HEK293 (cell line): ENCODE data around the gene RNF123.

ENCODE experiments used
- BCL11B ChIP-seq: fragments of 450-650 bp; formaldehyde crosslinking; IDR thresholded peaks from 2 replicates; pipeline ENCODE4 v1.5.1; 2016; ENCODE audit warnings: low read depth, missing biosample characterization, missing genetic modification characterization
- BCL6B ChIP-seq: fragments of 450-650 bp; formaldehyde crosslinking; IDR thresholded peaks from 2 replicates; pipeline ENCODE4 v1.5.1; 2017; ENCODE audit warnings: missing biosample characterization, missing genetic modification characterization
- GLIS1 ChIP-seq: fragments of 450-650 bp; formaldehyde crosslinking; IDR thresholded peaks from 2 replicates; pipeline ENCODE4 v1.5.1; 2016; ENCODE audit warnings: missing biosample characterization, missing genetic modification characterization
- GLIS2 ChIP-seq: fragments of 450-650 bp; formaldehyde crosslinking; IDR thresholded peaks from 2 replicates; pipeline ENCODE4 v1.5.1; 2016; ENCODE audit warnings: missing biosample characterization, missing genetic modification characterization
- KLF17 ChIP-seq: fragments of 450-650 bp; formaldehyde crosslinking; IDR thresholded peaks from 2 replicates; pipeline ENCODE4 v1.5.1; 2016; ENCODE audit warnings: missing biosample characterization, missing genetic modification characterization
- KLF7 ChIP-seq: fragments of 450-650 bp; formaldehyde crosslinking; IDR thresholded peaks from 2 replicates; pipeline ENCODE4 v1.5.1; 2016; ENCODE audit warnings: missing biosample characterization, missing genetic modification characterization, borderline replicate concordance
- PBX3 ChIP-seq: sonication (generic); formaldehyde crosslinking; IDR thresholded peaks from 2 replicates; pipeline ENCODE4 v1.8.1; 2022; ENCODE audit warnings: mild to moderate bottlenecking, moderate library complexity, missing genetic modification reagents
- PRDM10 ChIP-seq: fragments of 450-650 bp; formaldehyde crosslinking; IDR thresholded peaks from 2 replicates; pipeline ENCODE4 v1.5.1; 2016; ENCODE audit warnings: missing biosample characterization, missing genetic modification characterization
- SCRT2 ChIP-seq: fragments of 450-650 bp; formaldehyde crosslinking; IDR thresholded peaks from 2 replicates; pipeline ENCODE4 v1.5.1; 2016; ENCODE audit warnings: missing biosample characterization, missing genetic modification characterization
- SP7 ChIP-seq: fragments of 450-650 bp; formaldehyde crosslinking; IDR thresholded peaks from 2 replicates; pipeline ENCODE4 v1.5.1; 2016; ENCODE audit warnings: missing biosample characterization, missing genetic modification characterization
- TRIM28 ChIP-seq: IDR thresholded peaks from 2 replicates; pipeline ENCODE4 v1.6.1; 2011; ENCODE audit warnings: low read length, control low read depth, borderline replicate concordance
- WT1 ChIP-seq: fragments of 450-650 bp; formaldehyde crosslinking; IDR thresholded peaks from 2 replicates; pipeline ENCODE4 v1.5.1; 2016; ENCODE audit warnings: missing biosample characterization, missing genetic modification characterization
- ZBTB48 ChIP-seq: fragments of 450-650 bp; formaldehyde crosslinking; IDR thresholded peaks from 2 replicates; pipeline ENCODE4 v1.5.1; 2016; ENCODE audit warnings: missing biosample characterization, missing genetic modification characterization
- ZNF2 ChIP-seq: fragments of 450-650 bp; formaldehyde crosslinking; IDR thresholded peaks from 2 replicates; pipeline ENCODE4 v1.5.1; 2016; ENCODE audit warnings: missing biosample characterization, missing genetic modification characterization
- ZNF211 ChIP-seq: fragments of 450-650 bp; formaldehyde crosslinking; IDR thresholded peaks from 2 replicates; pipeline ENCODE4 v1.5.1; 2016; ENCODE audit warnings: low read depth, missing biosample characterization, missing genetic modification characterization
- ZNF335 ChIP-seq: fragments of 450-650 bp; formaldehyde crosslinking; conservative IDR thresholded peaks from 2 replicates; pipeline ENCODE4 v1.5.1; 2016; ENCODE audit warnings: missing biosample characterization, missing genetic modification characterization
- ZNF354C ChIP-seq: fragments of 450-650 bp; formaldehyde crosslinking; IDR thresholded peaks from 2 replicates; pipeline ENCODE4 v1.5.1; 2016; ENCODE audit warnings: missing biosample characterization, missing genetic modification characterization, low read depth, borderline replicate concordance
- ZNF391 ChIP-seq: fragments of 450-650 bp; formaldehyde crosslinking; IDR thresholded peaks from 2 replicates; pipeline ENCODE4 v1.5.1; 2016; ENCODE audit warnings: low read depth, missing biosample characterization, missing genetic modification characterization, borderline replicate concordance
- ZNF416 ChIP-seq: fragments of 450-650 bp; formaldehyde crosslinking; IDR thresholded peaks from 2 replicates; pipeline ENCODE4 v1.5.1; 2016; ENCODE audit warnings: missing biosample characterization, missing genetic modification characterization
- ZNF426 ChIP-seq: fragments of 450-650 bp; formaldehyde crosslinking; IDR thresholded peaks from 2 replicates; pipeline ENCODE4 v1.5.1; 2017; ENCODE audit warnings: missing biosample characterization, missing genetic modification characterization, mild to moderate bottlenecking, inconsistent platforms, moderate library complexity
- ZNF449 ChIP-seq: fragments of 450-650 bp; formaldehyde crosslinking; IDR thresholded peaks from 2 replicates; pipeline ENCODE4 v1.5.1; 2017; ENCODE audit warnings: missing biosample characterization, mild to moderate bottlenecking, missing genetic modification characterization, moderate library complexity
- ZNF585B ChIP-seq: fragments of 450-650 bp; formaldehyde crosslinking; IDR thresholded peaks from 2 replicates; pipeline ENCODE4 v1.5.1; 2016; ENCODE audit warnings: missing biosample characterization, missing genetic modification characterization
- ZSCAN16 ChIP-seq: fragments of 450-650 bp; formaldehyde crosslinking; IDR thresholded peaks from 2 replicates; pipeline ENCODE4 v1.5.1; 2016; ENCODE audit warnings: missing biosample characterization, missing genetic modification characterization
- ZXDB ChIP-seq: fragments of 450-650 bp; formaldehyde crosslinking; IDR thresholded peaks from 2 replicates; pipeline ENCODE4 v1.5.1; 2016; ENCODE audit warnings: missing biosample characterization, missing genetic modification characterization

Gene RNF123

GRCh38 chr3:49689046-49689907, at the start of gene RNF123, which contains the start of gene MST1 (continued):
- TF ChIP-seq ZNF449 (tag by site-specific recombination) (peak; percentile 88), ZNF211 (no peak), KLF17 (tag by site-specific recombination) (0 out of 2 replicates have a peak, but pooled peaks have one; percentile 55), BCL6B (tag by site-specific recombination) (no peak), KLF7 (no peak), ZNF391 (tag by site-specific recombination) (0 out of 2 replicates have a peak, but pooled peaks have one; percentile 32), PRDM10 (no peak), GLIS2 (peak; percentile 72), BCL11B (tag by site-specific recombination) (no peak), ZNF416 (tag by site-specific recombination) (no peak), ZBTB48 (tag by site-specific recombination) (0 out of 2 replicates have a peak, but pooled peaks have one; percentile 43), ZNF426 (tag by site-specific recombination) (no peak), PBX3 (CRISPR knock-in tag) (no peak), WT1 (no peak), ZNF585B (tag by site-specific recombination) (no peak), SCRT2 (tag by site-specific recombination) (peak; percentile 91), ZNF354C (tag by site-specific recombination) (no peak), SP7 (tag by site-specific recombination) (peak; percentile 51; the same call in 1 of the 2 replicates), ZSCAN16 (tag by site-specific recombination) (no peak), ZNF2 (tag by site-specific recombination) (no peak), GLIS1 (tag by site-specific recombination) (0 out of 2 replicates have a peak, but pooled peaks have one; percentile 11), TRIM28 (no peak), ZXDB (tag by site-specific recombination) (peak; percentile 60; the same call in 1 of the 2 replicates), ZNF335 (tag by site-specific recombination) (peak; percentile 81)
